Endodermal cell (in vitro differentiated cells): ENCODE measurements around the gene RTF2. TPM values are rescaled to one million over a fixed set of nuclear protein-coding genes. Genes with fewer than 3 reads are reported as not detected.
A peak's percentile ranks its signal among the peaks of the same experiment; 100 is the strongest.

Source experiments
- DNase-seq: peaks from one replicate; pipeline ENCODE4 v3.0.0-alpha.2; 2017
- H3K27ac ChIP-seq: 2 replicates; pipeline ENCODE4 v1.5.1; 2013; ENCODE audit warnings: mild to moderate bottlenecking, low read depth, low read length, moderate library complexity
- H3K27me3 ChIP-seq: 2 replicates; pipeline ENCODE4 v1.6.1; 2013; ENCODE audit warnings: mild to moderate bottlenecking, low read length, moderate library complexity; ENCODE audit not compliant: insufficient read depth, control insufficient read depth, poor library complexity, severe bottlenecking
- H3K36me3 ChIP-seq: 2 replicates; pipeline ENCODE4 v1.7.0; 2013; ENCODE audit warnings: mild to moderate bottlenecking, low read length, moderate library complexity; ENCODE audit not compliant: control insufficient read depth, insufficient read depth
- H3K4me1 ChIP-seq: one replicate; pipeline ENCODE4 v1.7.0; 2013; ENCODE audit warnings: low read length; ENCODE audit not compliant: control insufficient read depth, insufficient read depth
- H3K4me3 ChIP-seq: 2 replicates; pipeline ENCODE4 v1.5.1; 2013; ENCODE audit warnings: mild to moderate bottlenecking, low read length, moderate library complexity
- H3K9ac ChIP-seq: 2 replicates; pipeline ENCODE4 v1.6.1; 2013; ENCODE audit warnings: mild to moderate bottlenecking, low read length, moderate library complexity; ENCODE audit not compliant: poor library complexity, severe bottlenecking; ENCODE audit errors: extremely low read depth
- H3K9me3 ChIP-seq: 2 replicates; pipeline ENCODE4 v1.6.1; 2013; ENCODE audit warnings: mild to moderate bottlenecking, low read length, moderate library complexity; ENCODE audit not compliant: control insufficient read depth
- H3K27ac Mint-ChIP-seq: 2 replicates; pipeline ENCODE4 v1.8.0; 2020; ENCODE audit warnings: mixed read lengths
- H3K27me3 Mint-ChIP-seq: 2 replicates; pipeline ENCODE4 v1.8.0; 2021; ENCODE audit warnings: mild to moderate bottlenecking, mixed read lengths; ENCODE audit not compliant: insufficient read depth
- H3K36me3 Mint-ChIP-seq: 2 replicates; pipeline ENCODE4 v1.8.0; 2020; ENCODE audit warnings: low read depth, mixed read lengths
- H3K4me1 Mint-ChIP-seq: 2 replicates; pipeline ENCODE4 v1.8.0; 2020; ENCODE audit warnings: mixed read lengths
- H3K4me3 Mint-ChIP-seq: 2 replicates; pipeline ENCODE4 v1.8.0; 2020; ENCODE audit warnings: mild to moderate bottlenecking, moderate library complexity, mixed read lengths
- H3K9me3 Mint-ChIP-seq: 2 replicates; pipeline ENCODE4 v1.8.0; 2020; ENCODE audit warnings: mild to moderate bottlenecking, mixed read lengths
- WGBS, 2 experiments: methylation state at CpG; one replicate each; pipeline versions ENCODE4 v1.1.5 to v1.1.7; 2013; ENCODE audit warnings: missing lambda C conversion rate in 2 of 2, mixed read lengths in 1 of 2; ENCODE audit not compliant: insufficient coverage in 1 of 2, insufficient read length in 1 of 2; 5-methylcytosine and 5-hydroxymethylcytosine counted together
- total RNA-seq, 2 donors: library from RNA; stranded (reverse); fragmentation: NEBNext Ultra II Directional in 1 of 2; extraction: Animal tissue kit (Norgen Biotek cat#: 25700) in 1 of 2; gene quantifications; 2 replicates in 1 of 2; 3 replicates in 1 of 2; pipeline ENCODE4 v1.2.1, GENCODE V29; 2021
- TF ChIP-seq, protein P1 (sequence below): fragments of 200-600 bp; sonication (generic); conservative IDR thresholded peaks from 2 replicates; pipeline ENCODE4 v1.5.0; 2021; ENCODE audit warnings: antibody characterized with exemption, mild to moderate bottlenecking

Gene RTF2
- total RNA-seq, 2 donors from 2014 or later: 63.0 to 65.1 TPM

DNA sequence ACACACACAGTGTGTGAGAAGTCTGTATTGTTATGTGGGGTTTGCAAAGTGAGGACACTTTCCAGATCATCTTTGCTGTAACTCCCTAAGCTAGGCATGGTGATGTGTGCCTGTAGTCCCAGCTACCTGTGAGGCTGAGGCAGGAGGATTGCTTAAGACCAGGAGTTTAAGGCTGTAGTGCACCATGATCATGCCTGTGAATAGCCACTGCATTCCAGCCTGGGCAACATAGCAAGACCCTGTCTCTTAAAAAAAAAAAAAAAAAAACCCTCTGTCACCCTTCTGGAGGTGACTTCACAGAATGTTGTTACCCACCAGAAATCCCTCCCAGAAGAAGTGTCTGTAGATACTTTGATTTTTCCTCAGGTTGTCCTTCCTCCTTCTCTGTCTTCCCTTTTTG lies 41.5 kb upstream of the RTF2 start:
- peaks cover 53% of the 10 kb centered on the region for H3K27me3 Mint-ChIP-seq
- peaks cover 5% of the 10 kb centered on the region for H3K4me1 ChIP-seq

GRCh38 chr20:56427797-56428196 lies 40.6 kb upstream of the RTF2 start:
- no peak overlapping the region for H3K9ac ChIP-seq
- no peak overlapping the region for H3K4me3 Mint-ChIP-seq
- H3K27me3 ChIP-seq: peaks cover 4% of the 10 kb centered on the region
- H3K36me3 Mint-ChIP-seq: no peaks in the 10 kb centered on the region
- no peaks in the 10 kb centered on the region for H3K9me3 ChIP-seq
- H3K27me3 Mint-ChIP-seq: peaks cover 51% of the 10 kb centered on the region
- H3K4me3 ChIP-seq: no peak overlapping the region
- 92% methylated on average over 3 to 4 of the region's 4 CpGs for WGBS, 2 experiments
- H3K4me1 Mint-ChIP-seq: peaks cover 8% of the 10 kb centered on the region
- no peaks in the 10 kb centered on the region for H3K9me3 Mint-ChIP-seq
- H3K27ac Mint-ChIP-seq: no peak overlapping the region
- peaks cover 5% of the 10 kb centered on the region for H3K4me1 ChIP-seq
- H3K27ac ChIP-seq: no peak overlapping the region
- no peaks in the 10 kb centered on the region for H3K36me3 ChIP-seq
- TF ChIP-seq, protein P1, sequence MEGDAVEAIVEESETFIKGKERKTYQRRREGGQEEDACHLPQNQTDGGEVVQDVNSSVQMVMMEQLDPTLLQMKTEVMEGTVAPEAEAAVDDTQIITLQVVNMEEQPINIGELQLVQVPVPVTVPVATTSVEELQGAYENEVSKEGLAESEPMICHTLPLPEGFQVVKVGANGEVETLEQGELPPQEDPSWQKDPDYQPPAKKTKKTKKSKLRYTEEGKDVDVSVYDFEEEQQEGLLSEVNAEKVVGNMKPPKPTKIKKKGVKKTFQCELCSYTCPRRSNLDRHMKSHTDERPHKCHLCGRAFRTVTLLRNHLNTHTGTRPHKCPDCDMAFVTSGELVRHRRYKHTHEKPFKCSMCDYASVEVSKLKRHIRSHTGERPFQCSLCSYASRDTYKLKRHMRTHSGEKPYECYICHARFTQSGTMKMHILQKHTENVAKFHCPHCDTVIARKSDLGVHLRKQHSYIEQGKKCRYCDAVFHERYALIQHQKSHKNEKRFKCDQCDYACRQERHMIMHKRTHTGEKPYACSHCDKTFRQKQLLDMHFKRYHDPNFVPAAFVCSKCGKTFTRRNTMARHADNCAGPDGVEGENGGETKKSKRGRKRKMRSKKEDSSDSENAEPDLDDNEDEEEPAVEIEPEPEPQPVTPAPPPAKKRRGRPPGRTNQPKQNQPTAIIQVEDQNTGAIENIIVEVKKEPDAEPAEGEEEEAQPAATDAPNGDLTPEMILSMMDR: no peak
- peak; percentile 3 for DNase-seq

More for the DNA sequence above, 41.5 kb upstream of the RTF2 start:
- Histone ChIP-seq H3K27me3 (peaks cover 4% of the 10 kb centered on the region), H3K27ac (no peak overlapping the region), H3K4me3 (no peak overlapping the region), H3K9ac (no peak overlapping the region), H3K36me3 (no peaks in the 10 kb centered on the region), H3K9me3 (no peaks in the 10 kb centered on the region)
- Mint-ChIP-seq H3K4me1 (peaks cover 8% of the 10 kb centered on the region), H3K36me3 (no peaks in the 10 kb centered on the region), H3K9me3 (no peaks in the 10 kb centered on the region), H3K4me3 (no peak overlapping the region), H3K27ac (no peak overlapping the region)
- TF ChIP-seq, protein P1: no peak
- no peak for DNase-seq

DNA sequence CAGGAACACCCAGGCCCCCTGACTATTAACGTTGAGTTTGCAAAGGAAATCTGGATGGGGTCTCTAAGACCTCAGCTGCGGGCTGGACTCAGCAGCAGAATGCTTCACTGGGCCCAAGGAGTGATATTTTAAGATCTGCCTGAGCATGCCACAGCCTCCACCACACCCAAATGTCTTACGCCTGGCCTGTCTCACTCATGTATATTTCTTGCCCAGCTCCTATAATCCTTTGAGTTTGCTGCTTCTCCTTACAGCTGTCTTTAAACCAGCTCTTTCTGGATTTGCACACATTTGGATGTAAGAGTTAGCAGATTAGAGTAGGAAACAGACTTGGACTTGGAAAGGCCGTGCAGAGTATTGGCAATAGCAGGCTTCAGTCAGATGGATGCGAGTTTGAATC lies 40.0 kb upstream of the RTF2 start:
- Histone ChIP-seq H3K27ac (no peak overlapping the region), H3K36me3 (no peaks in the 10 kb centered on the region), H3K4me3 (no peak overlapping the region), H3K4me1 (peaks cover 5% of the 10 kb centered on the region), H3K9me3 (no peaks in the 10 kb centered on the region), H3K9ac (no peak overlapping the region), H3K27me3 (peaks cover 4% of the 10 kb centered on the region)
- Mint-ChIP-seq H3K27me3 (peaks cover 51% of the 10 kb centered on the region), H3K9me3 (no peaks in the 10 kb centered on the region), H3K4me3 (no peak overlapping the region), H3K36me3 (no peaks in the 10 kb centered on the region), H3K27ac (no peak overlapping the region), H3K4me1 (peaks cover 8% of the 10 kb centered on the region)
- 82 to 89% methylated on average over 3 to 5 of the region's 5 CpGs for WGBS, 2 experiments
- TF ChIP-seq, protein P1: no peak
- peak; percentile 9 for DNase-seq
